Measurements from ENCODE around the gene STK32B. TPM values are rescaled to one million over a fixed set of nuclear protein-coding genes. Genes with fewer than 3 reads are reported as not detected.

The STK32B gene
- total and polyA plus RNA-seq, 2 donors (not counting 1 experiment from before 2014, with no cell fraction given) = 0.22 to 0.30 TPM

DNA sequence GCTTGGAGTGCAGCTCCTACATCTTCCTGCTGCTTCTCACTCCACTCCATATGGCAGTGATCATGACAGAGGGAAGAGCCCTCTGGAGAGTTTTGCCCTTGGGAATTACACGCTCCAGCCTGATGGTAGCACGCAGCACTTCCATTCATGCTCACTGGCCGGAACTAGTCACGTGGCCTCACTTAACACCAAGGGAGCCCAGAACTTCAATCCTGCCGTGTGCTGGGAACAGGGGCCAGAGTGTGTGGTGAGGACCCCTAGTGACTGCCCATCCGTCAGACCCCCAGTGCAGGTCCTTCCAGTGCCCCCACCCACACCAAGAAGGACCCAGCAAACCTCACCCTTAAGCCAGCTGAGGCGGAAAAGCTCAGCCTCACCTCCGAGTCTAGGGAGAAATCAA lies 426.3 kb downstream of the STK32B start:
- ATAC-seq (ENCODE audit: low read depth) (no peak), DNase-seq (no peak)
- WGBS (ENCODE audit: insufficient coverage) = 93% methylated on average over 5 of the region's 8 CpGs
- Histone ChIP-seq H4K20me1 (ENCODE audit: control insufficient read depth, insufficient read depth, low read length, poor library complexity, severe bottlenecking) (no peaks in the 10 kb centered on the region), H3K9ac (ENCODE audit: low read length) (no peak overlapping the region), H3K36me3 (replicated peaks in 1 of 2; ENCODE audit: control extremely low read depth in 1 of 2, control insufficient read depth in 1 of 2, extremely low read depth in 1 of 2, insufficient read depth in 2 of 2, low read length in 1 of 2) (no peaks in the 10 kb centered on the region), H2AFZ (ENCODE audit: insufficient read depth, low read depth, low read length, poor library complexity, severe bottlenecking) (no peak overlapping the region), H3K27me3 (replicated peaks in 1 of 4; ENCODE audit: control extremely low read depth in 1 of 4, control insufficient read depth in 3 of 4, insufficient read depth in 4 of 4, low read length in 3 of 4) (no peaks in the 10 kb centered on the region), H3K4me1 (ENCODE audit: control insufficient read depth in 2 of 2, insufficient read depth in 2 of 2, low read length in 2 of 2) (no peaks in the 10 kb centered on the region), H3K79me2 (ENCODE audit: control insufficient read depth, insufficient read depth, low read length) (no peaks in the 10 kb centered on the region), H3K9me3 (ENCODE audit: control extremely low read depth in 1 of 3, control insufficient read depth in 2 of 3, insufficient read depth in 1 of 3, low read length in 2 of 3) (peaks cover 0 to 9% (median 0%) of the 10 kb centered on the region in 3 donors), H3K4me2 (replicated peaks; ENCODE audit: low read depth, low read length, poor library complexity, severe bottlenecking) (no peak overlapping the region), H3K4me3 (ENCODE audit: control extremely low read depth in 1 of 5, extremely low read depth in 1 of 5, insufficient read depth in 1 of 5, low read depth in 2 of 5, low read length in 4 of 5) (no peak overlapping the region), H3K27ac (ENCODE audit: low read length in 2 of 2) (no peak overlapping the region)
- CTCF ChIA-PET = no interaction called here
- Mint-ChIP-seq H3K4me3 (no peak overlapping the region), H3K9me3 (ENCODE audit: insufficient read depth) (peaks cover 1% of the 10 kb centered on the region), H3K27ac (no peak overlapping the region), H3K4me1 (no peaks in the 10 kb centered on the region), H3K27me3 (no peaks in the 10 kb centered on the region)
- no peak for TF ChIP-seq EZH2 (IDR thresholded peaks at IDR 0.05; ENCODE audit: borderline replicate concordance, insufficient read depth, low read depth, low read length, poor library complexity, severe bottlenecking)
- TF ChIP-seq, protein P1, sequence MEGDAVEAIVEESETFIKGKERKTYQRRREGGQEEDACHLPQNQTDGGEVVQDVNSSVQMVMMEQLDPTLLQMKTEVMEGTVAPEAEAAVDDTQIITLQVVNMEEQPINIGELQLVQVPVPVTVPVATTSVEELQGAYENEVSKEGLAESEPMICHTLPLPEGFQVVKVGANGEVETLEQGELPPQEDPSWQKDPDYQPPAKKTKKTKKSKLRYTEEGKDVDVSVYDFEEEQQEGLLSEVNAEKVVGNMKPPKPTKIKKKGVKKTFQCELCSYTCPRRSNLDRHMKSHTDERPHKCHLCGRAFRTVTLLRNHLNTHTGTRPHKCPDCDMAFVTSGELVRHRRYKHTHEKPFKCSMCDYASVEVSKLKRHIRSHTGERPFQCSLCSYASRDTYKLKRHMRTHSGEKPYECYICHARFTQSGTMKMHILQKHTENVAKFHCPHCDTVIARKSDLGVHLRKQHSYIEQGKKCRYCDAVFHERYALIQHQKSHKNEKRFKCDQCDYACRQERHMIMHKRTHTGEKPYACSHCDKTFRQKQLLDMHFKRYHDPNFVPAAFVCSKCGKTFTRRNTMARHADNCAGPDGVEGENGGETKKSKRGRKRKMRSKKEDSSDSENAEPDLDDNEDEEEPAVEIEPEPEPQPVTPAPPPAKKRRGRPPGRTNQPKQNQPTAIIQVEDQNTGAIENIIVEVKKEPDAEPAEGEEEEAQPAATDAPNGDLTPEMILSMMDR (IDR thresholded peaks at IDR 0.05) = no peak
- POLR2A ChIA-PET = no interaction called here
- intact Hi-C loops (cut with micrococcal nuclease) = no loop called here

DNA sequence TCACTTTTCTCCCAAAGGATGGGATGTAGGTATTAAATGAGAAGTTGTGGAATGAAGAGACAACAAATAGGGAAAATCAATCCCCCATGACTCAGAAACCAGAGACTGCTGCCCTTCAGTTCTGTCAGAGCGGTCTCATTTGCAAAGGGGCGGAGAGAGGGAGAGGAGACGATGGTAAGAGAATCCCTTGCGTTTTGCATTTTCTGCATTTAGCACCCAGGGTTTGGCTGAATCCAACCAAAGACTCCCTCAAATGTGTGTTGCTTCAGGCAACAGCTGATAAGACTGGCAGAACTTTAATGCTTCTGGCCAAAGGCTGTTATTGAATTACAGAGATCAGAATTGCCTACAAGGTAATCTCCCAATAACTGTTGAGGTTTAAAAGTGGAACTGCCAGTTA lies 426.9 kb downstream of the STK32B start:
- no peaks in the 10 kb centered on the region for H3K4me1 ChIP-seq (ENCODE audit: control insufficient read depth in 2 of 2, insufficient read depth in 2 of 2, low read length in 2 of 2)
- ChIA-PET POLR2A (no interaction called here), CTCF (no interaction called here)
- H3K36me3 ChIP-seq (replicated peaks in 1 of 2; ENCODE audit: control extremely low read depth in 1 of 2, control insufficient read depth in 1 of 2, extremely low read depth in 1 of 2, insufficient read depth in 2 of 2, low read length in 1 of 2) = no peaks in the 10 kb centered on the region
- H3K27me3 Mint-ChIP-seq = no peaks in the 10 kb centered on the region
- H3K9me3 Mint-ChIP-seq (ENCODE audit: insufficient read depth) = peaks cover 1% of the 10 kb centered on the region
- no peak for TF ChIP-seq EZH2 (IDR thresholded peaks at IDR 0.05; ENCODE audit: borderline replicate concordance, insufficient read depth, low read depth, low read length, poor library complexity, severe bottlenecking)
- TF ChIP-seq, protein P1 (IDR thresholded peaks at IDR 0.05) = no peak
- peaks cover 0 to 9% (median 0%) of the 10 kb centered on the region in 3 donors for H3K9me3 ChIP-seq (ENCODE audit: control extremely low read depth in 1 of 3, control insufficient read depth in 2 of 3, insufficient read depth in 1 of 3, low read length in 2 of 3)
- ATAC-seq (ENCODE audit: low read depth) = no peak
- no peak overlapping the region for H3K27ac Mint-ChIP-seq
- H3K4me2 ChIP-seq (replicated peaks; ENCODE audit: low read depth, low read length, poor library complexity, severe bottlenecking) = no peak overlapping the region
- H3K9ac ChIP-seq (ENCODE audit: low read length) = no peak overlapping the region
- no peak overlapping the region for H2AFZ ChIP-seq (ENCODE audit: insufficient read depth, low read depth, low read length, poor library complexity, severe bottlenecking)
- no CpG with 5 or more reads among the region's 4 CpGs for WGBS (ENCODE audit: insufficient coverage)
- H3K79me2 ChIP-seq (ENCODE audit: control insufficient read depth, insufficient read depth, low read length) = no peaks in the 10 kb centered on the region
- H3K27ac ChIP-seq (ENCODE audit: low read length in 2 of 2) = no peak overlapping the region
- H3K27me3 ChIP-seq (replicated peaks in 1 of 4; ENCODE audit: control extremely low read depth in 1 of 4, control insufficient read depth in 3 of 4, insufficient read depth in 4 of 4, low read length in 3 of 4) = no peaks in the 10 kb centered on the region
- H3K4me3 ChIP-seq (ENCODE audit: control extremely low read depth in 1 of 5, extremely low read depth in 1 of 5, insufficient read depth in 1 of 5, low read depth in 2 of 5, low read length in 4 of 5) = no peak overlapping the region
- no peaks in the 10 kb centered on the region for H4K20me1 ChIP-seq (ENCODE audit: control insufficient read depth, insufficient read depth, low read length, poor library complexity, severe bottlenecking)
- DNase-seq = no peak
- intact Hi-C loops (cut with micrococcal nuclease) = no loop called here
- H3K4me1 Mint-ChIP-seq = no peaks in the 10 kb centered on the region
- H3K4me3 Mint-ChIP-seq = no peak overlapping the region
